Endometrial microvascular endothelial cells (primary cell): ENCODE measurements around the gene OPN1MW. TPM values are rescaled to one million over a fixed set of nuclear protein-coding genes. Genes with fewer than 3 reads are reported as not detected.
"Not testable (repeated sequence)": the region's sequence is repeated elsewhere in the genome, so short reads cannot be mapped to it uniquely, and the experiment has no call there.

Experiments used
- in situ Hi-C: cut with HindIII; loops from 2 replicates; pipeline ENCODE4 v1.10.0; 2017; ENCODE audit warnings: low sequenced_read_pairs, low pct_unique_long_range_greater_than_20kb; ENCODE audit errors: inconsistent ontology term
- total RNA-seq: library from RNA; depleted of rRNA; stranded (reverse); fragments of >200 nt; gene quantifications from one replicate; pipeline ENCODE4 v1.2.3, GENCODE V29; 2015; ENCODE audit errors: inconsistent ontology term

OPN1MW gene
- total RNA-seq: not detected

GRCh38 chrX:154182296-154182695 is at the start of gene OPN1MW:
OPN1MW (plus strand) TSS chrX:154182596; CDS start chrX:154182678, 82 bp downstream.
- in situ Hi-C loops: not testable (repeated sequence)

GRCh38 chrX:154135458-154136229 is 46.8 kb upstream of the OPN1MW start:
- in situ Hi-C loops: no loop called here

GRCh38 chrX:154136627-154137161 is 45.7 kb upstream of the OPN1MW start:
- in situ Hi-C loops: no loop called here

GRCh38 chrX:154138857-154139256 is 43.5 kb upstream of the OPN1MW start:
- in situ Hi-C loops: no loop called here

DNA sequence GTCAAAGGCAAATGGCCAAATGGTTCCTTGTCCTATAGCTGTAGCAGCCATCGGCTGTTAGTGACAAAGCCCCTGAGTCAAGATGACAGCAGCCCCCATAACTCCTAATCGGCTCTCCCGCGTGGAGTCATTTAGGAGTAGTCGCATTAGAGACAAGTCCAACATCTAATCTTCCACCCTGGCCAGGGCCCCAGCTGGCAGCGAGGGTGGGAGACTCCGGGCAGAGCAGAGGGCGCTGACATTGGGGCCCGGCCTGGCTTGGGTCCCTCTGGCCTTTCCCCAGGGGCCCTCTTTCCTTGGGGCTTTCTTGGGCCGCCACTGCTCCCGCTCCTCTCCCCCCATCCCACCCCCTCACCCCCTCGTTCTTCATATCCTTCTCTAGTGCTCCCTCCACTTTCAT is 42.2 kb upstream of the OPN1MW start:
- in situ Hi-C loops: no loop called here

GRCh38 chrX:154140742-154141141 is 41.7 kb upstream of the OPN1MW start:
- in situ Hi-C loops: no loop called here

- in situ Hi-C loops: no loop called here
Measured at GRCh38 chrX:154142386-154142785, 40.0 kb upstream of the OPN1MW start.

DNA sequence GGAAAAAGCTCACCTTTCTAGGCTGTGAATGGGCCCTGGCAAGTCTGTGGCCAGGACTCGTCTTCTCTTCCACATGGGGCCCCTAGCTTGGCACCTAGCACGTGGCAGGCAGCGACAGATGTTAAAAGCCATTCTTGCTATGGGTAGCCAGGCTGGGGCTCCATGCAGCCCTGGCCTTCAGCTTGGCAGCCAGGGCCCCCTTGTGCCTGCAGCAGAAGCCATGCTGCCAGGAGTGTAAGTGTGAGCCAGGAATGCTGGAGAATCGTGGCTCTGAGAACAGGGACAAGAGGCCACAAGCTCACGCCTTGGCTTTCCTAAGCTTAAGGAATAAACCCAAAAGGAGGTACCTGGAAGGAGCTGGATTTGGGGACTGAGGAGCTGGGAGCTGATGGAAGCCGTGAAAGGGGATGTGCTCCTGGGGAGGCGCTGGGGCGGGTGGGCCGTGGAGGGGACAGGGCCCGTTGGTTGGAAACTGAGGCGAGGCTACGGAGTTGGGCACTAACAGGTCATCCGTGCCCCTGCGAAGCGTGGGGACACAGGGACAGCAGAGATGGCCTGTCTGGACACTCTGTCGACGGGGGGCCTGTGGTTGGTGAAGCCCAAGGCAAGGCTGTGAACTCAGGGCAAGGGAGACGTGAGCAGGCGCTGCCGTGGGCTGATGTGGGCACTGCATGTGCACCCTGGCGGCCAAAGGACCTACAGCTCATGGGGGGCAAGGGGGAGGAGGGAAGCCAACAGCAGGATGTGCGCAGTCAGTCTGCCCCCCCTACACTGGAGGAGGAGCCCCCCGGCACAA is 39.2 kb upstream of the OPN1MW start:
- in situ Hi-C loops: no loop called here

GRCh38 chrX:154144010-154144409 is 38.4 kb upstream of the OPN1MW start, which contains the start of gene OPN1LW:
OPN1LW (plus strand) TSS chrX:154144243; CDS start chrX:154144284, 41 bp downstream.
- in situ Hi-C loops: not testable (repeated sequence)

GRCh38 chrX:154151030-154151429 is 31.4 kb upstream of the OPN1MW start:
- in situ Hi-C loops: not testable (repeated sequence)

DNA sequence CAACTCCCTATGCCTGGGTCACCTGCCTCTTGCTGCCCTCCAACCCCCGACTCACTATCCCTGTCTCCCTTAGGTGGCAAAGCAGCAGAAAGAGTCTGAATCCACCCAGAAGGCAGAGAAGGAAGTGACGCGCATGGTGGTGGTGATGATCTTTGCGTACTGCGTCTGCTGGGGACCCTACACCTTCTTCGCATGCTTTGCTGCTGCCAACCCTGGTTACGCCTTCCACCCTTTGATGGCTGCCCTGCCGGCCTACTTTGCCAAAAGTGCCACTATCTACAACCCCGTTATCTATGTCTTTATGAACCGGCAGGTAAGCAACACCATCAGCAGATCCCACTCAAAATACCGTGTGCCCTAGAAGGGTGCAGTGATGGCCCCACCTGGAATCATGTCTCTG is 26.2 kb upstream of the OPN1MW start:
- in situ Hi-C loops: not testable (repeated sequence)

GRCh38 chrX:154157207-154157606 is 25.2 kb upstream of the OPN1MW start:
- in situ Hi-C loops: not testable (repeated sequence)

GRCh38 chrX:154159345-154159744 is 23.1 kb upstream of the OPN1MW start:
- in situ Hi-C loops: not testable (repeated sequence)

DNA sequence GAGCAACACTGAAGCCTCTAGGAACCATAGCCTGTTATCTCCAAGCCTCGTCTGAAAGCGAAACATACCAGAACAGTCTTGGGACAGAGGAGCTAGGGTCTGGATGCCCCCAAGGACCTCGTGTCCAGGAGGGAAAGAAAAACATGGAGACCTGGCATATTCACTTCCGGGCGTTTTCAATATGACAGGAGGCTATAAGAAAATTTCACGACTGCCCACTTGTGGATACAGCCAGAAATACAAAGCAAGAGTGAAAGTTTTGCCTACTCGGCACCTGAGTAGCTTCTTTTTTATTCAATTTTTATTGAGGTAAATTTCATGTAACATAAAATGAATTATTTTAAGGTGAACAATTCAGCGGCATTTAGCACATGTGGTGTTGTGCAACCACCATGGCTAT is 17.5 kb upstream of the OPN1MW start:
- in situ Hi-C loops: not testable (repeated sequence)

- in situ Hi-C loops: not testable (repeated sequence)
Measured at GRCh38 chrX:154168384-154168783, 14.0 kb upstream of the OPN1MW start.

GRCh38 chrX:154172535-154172943 is 9.9 kb upstream of the OPN1MW start:
- in situ Hi-C loops: not testable (repeated sequence)

GRCh38 chrX:154174356-154174755 is 8.0 kb upstream of the OPN1MW start:
- in situ Hi-C loops: not testable (repeated sequence)

DNA sequence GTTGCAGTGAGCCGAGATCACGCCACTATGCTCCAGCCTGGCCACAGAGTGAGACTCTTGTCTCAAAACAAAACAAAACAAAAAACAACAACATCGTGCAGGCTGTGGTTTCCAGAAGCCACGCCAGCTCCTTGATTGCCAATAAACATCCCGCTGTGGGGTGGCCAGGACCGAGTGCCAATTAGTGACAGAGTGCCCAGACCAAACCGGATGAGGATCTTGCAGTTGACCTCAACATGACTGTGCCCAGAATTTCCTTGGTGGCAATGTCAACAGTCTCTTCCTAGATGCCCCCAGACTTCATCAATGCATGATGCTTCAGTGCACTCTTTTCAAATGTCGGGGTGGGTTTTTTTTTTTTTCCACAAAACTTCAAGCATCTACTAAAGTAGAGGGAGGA is 1.4 kb downstream of the OPN1MW start:
- in situ Hi-C loops: not testable (repeated sequence)

- in situ Hi-C loops: not testable (repeated sequence)
Measured at GRCh38 chrX:154192846-154193245, 10.4 kb downstream of the OPN1MW start.

DNA sequence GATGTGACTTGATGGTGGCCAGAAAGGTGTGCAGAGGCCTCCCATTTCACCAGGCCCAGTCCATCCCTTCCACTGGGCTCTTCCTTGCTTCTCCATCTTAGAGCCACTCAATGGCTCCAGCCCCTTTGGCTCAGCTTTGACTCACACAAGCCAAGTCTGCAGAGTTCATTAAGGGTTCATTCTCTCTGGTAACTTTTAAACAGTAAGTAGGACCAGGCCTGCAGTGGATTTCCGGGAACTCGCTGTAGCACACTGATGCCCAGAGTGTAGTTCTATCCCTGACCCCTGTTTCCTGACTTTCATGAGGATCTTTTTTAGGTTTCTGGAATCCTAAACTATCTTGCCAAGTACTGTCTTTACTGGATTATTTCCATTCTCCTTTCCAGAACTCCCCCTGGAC is 11.9 kb downstream of the OPN1MW start:
- in situ Hi-C loops: not testable (repeated sequence)
